HG02763 (cell line): ENCODE data around the gene CHST11.

Experiments
- ATAC-seq: cut with Tn5 transposase; IDR thresholded peaks from one replicate; pipeline ENCODE4 v1.9.1; 2021; ENCODE audit warnings: mild to moderate bottlenecking, moderate library complexity; ENCODE audit not compliant: unreplicated experiment

CHST11 gene

GRCh38 chr12:104746467-104747088 is 289.8 kb downstream of the CHST11 start:
- ATAC-seq = no peak

GRCh38 chr12:104747330-104747729 is 290.6 kb downstream of the CHST11 start:
- no peak for ATAC-seq

DNA sequence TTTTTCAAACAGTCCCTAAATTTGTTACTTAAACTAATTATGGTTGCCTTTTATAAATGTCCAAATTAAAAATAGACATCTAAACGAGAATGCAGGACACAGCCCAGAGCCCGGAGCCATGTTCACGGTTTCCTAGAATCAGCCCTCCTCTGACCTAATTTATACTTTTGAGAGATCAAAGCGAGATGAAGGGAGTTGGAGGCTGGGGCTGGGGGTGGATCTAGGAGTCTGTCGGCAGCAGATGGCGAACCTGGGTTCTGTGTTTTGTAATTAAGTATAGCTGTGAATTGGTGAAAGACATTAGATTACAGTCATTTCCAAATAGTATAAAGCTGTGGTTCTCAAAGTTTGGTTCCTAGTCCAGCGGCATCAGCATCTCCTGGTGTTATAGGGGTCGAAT is 291.2 kb downstream of the CHST11 start:
- ATAC-seq = no peak

GRCh38 chr12:104748356-104748755 is 291.6 kb downstream of the CHST11 start:
- ATAC-seq = no peak

- no peak for ATAC-seq
Observed at GRCh38 chr12:104748790-104749189, 292.0 kb downstream of the CHST11 start.

GRCh38 chr12:104749545-104749944 is 292.8 kb downstream of the CHST11 start:
- no peak for ATAC-seq

DNA sequence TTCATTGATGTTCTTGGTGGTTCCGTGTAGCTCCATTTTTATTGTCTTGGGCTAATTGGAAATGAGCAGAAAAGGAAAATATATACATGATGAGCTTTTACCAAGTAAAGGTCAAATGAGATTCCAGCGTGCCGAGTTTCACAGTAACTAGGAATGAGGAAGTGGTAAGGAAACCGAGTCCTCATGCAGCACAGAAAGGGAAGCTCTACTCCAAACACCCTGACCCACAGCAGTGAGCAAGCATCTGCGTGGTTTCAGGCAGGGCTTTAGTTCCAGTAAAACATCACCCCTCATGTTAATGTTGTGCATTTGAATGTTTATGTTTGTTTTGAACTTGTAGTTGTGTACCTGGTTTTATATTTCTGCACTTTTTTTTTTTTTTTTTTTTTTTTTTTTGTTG is 293.3 kb downstream of the CHST11 start:
- peak; percentile 68 for ATAC-seq

- peak; percentile 15 for ATAC-seq
Observed at GRCh38 chr12:104751120-104751519, 294.4 kb downstream of the CHST11 start.

GRCh38 chr12:104751594-104751993 is 294.8 kb downstream of the CHST11 start:
- peak; percentile 67 for ATAC-seq

- no peak for ATAC-seq
Observed at GRCh38 chr12:104752016-104752415, 295.3 kb downstream of the CHST11 start.

DNA sequence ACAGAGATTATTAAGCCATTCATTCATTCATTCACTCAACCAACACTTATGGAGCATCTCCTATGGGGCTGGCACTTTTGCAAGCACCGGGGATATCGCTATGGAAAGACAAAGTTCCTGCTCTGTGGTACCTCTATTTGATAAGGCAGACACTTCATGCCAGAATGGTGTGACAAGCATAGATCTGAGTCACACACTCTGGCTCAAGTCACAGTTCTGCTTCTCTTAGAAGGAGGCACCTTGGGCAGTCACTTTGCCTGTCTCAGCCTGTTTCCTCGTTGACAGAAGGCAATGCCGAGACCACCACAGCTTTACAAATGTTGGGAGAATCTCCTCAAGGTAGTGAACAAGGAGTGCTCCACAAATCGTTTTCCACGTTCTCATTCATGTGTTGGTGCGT is 296.1 kb downstream of the CHST11 start:
- no peak for ATAC-seq

- no peak for ATAC-seq
Observed at GRCh38 chr12:104756901-104757300, 300.2 kb downstream of the CHST11 start.

DNA sequence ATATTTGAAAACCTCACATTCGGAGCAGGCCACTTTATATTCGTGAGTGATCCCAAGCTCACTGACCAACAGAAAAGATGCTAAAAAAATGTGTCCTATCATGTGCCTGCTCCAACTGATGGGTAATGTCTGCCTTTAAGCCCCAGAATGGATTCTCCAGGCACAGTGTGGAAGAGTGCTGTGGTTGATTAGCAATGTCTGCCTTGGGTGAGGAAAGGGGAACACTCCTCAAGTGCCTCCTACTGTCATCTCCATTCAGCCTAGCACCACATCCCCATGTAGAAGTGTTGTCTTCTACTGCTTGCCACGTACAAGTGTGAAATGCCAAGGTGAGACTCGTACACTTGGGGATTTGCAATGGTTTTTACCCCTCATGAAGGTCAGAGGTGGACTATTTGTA is 302.0 kb downstream of the CHST11 start:
- no peak for ATAC-seq

GRCh38 chr12:104761091-104761490 is 304.3 kb downstream of the CHST11 start:
- ATAC-seq = no peak

- no peak for ATAC-seq
Observed at GRCh38 chr12:104761611-104762010, 304.9 kb downstream of the CHST11 start.

DNA sequence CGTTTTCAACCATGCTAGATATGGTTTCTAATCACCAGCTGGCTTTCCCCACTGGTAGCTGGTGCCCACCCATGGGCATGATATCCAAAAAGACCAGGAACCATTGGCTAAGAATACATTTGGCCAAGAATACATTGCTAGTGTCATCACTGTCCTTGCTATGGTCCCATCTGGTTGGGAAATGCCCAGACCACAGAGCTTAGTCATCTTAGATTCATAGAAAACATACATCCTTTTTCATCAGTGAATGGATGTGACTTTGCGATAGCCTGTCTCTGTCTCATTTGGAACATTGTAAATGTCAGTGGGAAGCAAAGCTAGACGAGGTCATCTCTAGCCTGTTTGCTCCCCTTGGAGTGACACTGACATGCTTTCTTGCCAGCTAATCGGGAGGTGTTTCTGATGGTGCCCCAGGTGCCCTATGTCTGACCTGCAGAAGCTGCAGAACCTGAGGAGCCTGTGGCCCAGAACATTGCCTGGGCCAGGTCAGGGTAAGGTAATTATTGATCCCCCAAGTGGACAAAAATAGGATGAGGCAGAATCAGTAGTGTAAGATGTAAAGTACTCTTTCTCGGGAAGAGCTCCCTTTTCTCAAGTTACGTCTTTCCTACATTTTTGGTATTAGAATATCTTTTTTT is 306.5 kb downstream of the CHST11 start:
- ATAC-seq = no peak

DNA sequence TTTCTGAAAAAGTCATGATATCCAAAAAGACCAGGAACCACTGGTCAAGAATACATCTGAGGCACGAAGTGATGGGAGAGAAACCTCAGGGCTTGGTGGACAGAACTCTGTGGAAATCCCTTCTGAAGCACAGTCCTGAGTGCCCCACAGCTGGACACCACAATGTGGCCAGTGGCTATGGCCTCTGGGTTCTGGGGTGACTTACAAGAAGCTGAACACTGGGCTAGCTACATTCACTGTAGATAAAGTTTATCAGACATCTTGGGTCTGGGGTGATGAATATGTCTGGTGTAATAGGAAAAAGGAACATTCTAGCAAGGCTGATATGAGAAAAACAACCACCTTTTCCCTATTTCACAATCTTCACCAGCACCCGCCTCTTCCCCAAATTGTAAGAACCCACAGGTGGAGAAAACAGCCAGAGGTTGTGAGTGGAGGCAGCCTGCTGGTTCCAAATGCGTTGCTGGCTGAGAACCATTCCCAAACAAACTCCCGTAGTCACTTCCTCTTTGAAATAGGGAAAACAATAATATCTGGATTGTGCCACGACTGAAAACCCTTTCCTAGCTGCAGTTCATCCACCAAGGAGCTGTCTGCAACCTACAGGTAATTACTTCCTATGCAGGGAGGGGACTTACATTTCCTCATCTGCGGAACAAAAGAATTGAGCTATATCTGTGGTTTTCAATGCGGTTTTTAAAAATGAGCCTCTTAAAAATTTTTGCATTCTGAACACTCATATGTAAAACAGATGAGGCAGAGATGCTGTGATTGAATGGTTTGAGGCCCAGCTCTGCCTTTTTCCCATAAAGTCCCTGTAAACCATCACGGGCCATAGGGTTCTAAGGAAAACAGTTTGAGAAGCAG is 307.7 kb downstream of the CHST11 start:
- ATAC-seq = no peak

DNA sequence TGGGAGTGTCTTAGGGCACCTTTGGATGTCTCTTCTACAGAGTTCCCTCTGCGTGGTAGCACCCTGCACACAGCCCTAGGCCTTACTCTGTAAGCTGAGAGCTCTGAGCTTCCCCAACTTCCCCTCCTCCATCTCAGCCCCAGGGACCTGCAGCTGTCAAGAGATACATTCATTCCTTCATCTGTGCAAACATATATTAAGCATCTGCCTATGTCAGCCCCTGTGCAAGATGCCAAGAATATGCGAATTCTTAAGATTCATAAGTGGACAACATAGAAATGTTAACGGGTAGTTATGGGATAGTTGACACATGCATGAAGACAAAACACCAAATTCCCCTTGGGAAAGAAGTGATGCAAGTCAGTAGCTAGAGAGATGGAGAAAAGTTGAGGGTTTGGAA is 310.5 kb downstream of the CHST11 start:
- ATAC-seq = no peak

GRCh38 chr12:104768033-104768432 is 311.3 kb downstream of the CHST11 start:
- ATAC-seq = no peak

- ATAC-seq = no peak
Observed at GRCh38 chr12:104769144-104769561, 312.4 kb downstream of the CHST11 start.

DNA sequence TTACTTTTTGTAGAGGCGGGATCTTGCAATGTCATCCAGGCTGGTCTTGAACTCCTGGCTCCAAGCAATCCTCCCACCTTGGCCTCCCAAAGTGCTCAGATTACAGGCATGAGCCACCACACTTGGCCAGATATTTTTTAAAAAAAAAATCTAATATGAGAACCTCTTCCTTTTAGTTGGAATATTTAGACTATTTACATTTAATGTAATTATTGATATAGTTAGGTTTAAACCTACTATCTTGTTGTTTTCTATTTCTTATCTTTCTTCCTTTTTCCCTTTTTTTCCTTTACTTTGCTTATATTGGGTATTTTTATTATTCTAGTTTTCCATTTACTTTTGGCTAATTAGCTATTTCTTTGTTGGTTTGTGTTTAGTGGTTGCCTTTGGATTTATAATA is 315.6 kb downstream of the CHST11 start:
- ATAC-seq = no peak

DNA sequence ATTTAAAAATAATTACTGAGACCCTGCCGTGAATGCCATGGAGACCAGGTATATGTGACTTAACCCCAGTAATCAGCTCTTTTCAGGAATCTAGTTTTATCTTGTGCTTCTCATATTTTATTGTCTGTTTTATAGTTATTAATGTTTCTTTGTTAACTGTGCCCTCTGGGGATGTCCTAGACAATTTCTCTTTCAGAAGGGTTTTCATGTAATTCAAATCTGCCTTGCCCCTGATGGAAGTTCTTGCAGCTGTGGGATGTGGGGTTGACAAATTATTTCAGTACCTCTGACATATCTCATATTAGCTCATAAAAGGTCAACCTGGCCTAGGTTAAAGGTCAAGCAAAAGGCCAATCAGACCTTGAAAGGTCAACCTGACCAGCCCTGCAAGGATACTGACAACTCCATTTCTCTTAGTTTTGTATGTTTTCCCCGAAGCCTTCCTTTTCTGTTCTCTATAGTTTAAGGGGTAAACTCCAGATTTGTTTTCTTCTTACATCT is 319.0 kb downstream of the CHST11 start:
- no peak for ATAC-seq
